IMR-90 (cell line): ENCODE measurements around the gene SV2C. TPM values are rescaled to one million over a fixed set of nuclear protein-coding genes. Genes with fewer than 3 reads are reported as not detected.

ENCODE experiments used
- ATAC-seq: fragments of 200-7000 bp; cut with Tn5 transposase; 2 replicates; pipeline ENCODE4 v1.9.1; 2020; ENCODE audit warnings: low read depth, mild to moderate bottlenecking, moderate library complexity
- BruUV-seq: library from RNA; stranded (reverse); fragments of 400-500 nt; replicated peaks from 2 replicates; lab custom pipeline; 2021; lab: Mats Ljungman, UMichigan
- CTCF ChIA-PET: fragments of 300-600 bp; formaldehyde crosslinking; extraction: SDS; loops from one replicate; lab custom pipeline; 2021; ENCODE audit warnings: antibody characterized with exemption; lab: Yijun Ruan, JAX
- POLR2A ChIA-PET: fragments of 300-600 bp; sonication (Branson Sonifier 250); formaldehyde crosslinking; loops from one replicate; lab custom pipeline; 2022; ENCODE audit warnings: antibody characterized with exemption; ENCODE audit not compliant: unreplicated experiment; lab: Charles Lee
- DNase-seq: peaks from one replicate; pipeline ENCODE4 v3.0.0; 2013
- H2AFZ ChIP-seq: replicated peaks from 2 replicates; pipeline ENCODE3; 2013; ENCODE audit warnings: low read length, mild to moderate bottlenecking; ENCODE audit not compliant: poor library complexity
- H2AK5ac ChIP-seq: 2 replicates; pipeline ENCODE4 v1.6.1; 2013; ENCODE audit warnings: low read depth, low read length, inconsistent platforms
- H2AK9ac ChIP-seq: replicated peaks from 2 replicates; pipeline ENCODE3; 2013; ENCODE audit warnings: mild to moderate bottlenecking, low read depth, low read length, moderate library complexity; ENCODE audit not compliant: poor library complexity
- H2BK120ac ChIP-seq: 2 replicates; pipeline ENCODE4 v1.6.1; 2013; ENCODE audit warnings: low read depth, low read length, inconsistent platforms
- H2BK15ac ChIP-seq: 3 replicates; pipeline ENCODE4 v1.6.1; 2013; ENCODE audit warnings: low read depth, low read length, inconsistent platforms
- H2BK20ac ChIP-seq: 2 replicates; pipeline ENCODE4 v1.6.1; 2013; ENCODE audit warnings: low read depth, mild to moderate bottlenecking, inconsistent platforms, low read length, moderate library complexity
- H2BK5ac ChIP-seq: 2 replicates; pipeline ENCODE4 v1.6.1; 2013; ENCODE audit warnings: mild to moderate bottlenecking, low read depth, low read length, inconsistent platforms; ENCODE audit not compliant: poor library complexity, severe bottlenecking
- H3K14ac ChIP-seq: replicated peaks from 2 replicates; pipeline ENCODE4 v1.6.1; 2013; ENCODE audit warnings: low read depth, low read length, inconsistent platforms
- H3K18ac ChIP-seq: 2 replicates; pipeline ENCODE4 v1.6.1; 2013; ENCODE audit warnings: low read depth, low read length, control low read depth
- H3K23ac ChIP-seq: 2 replicates; pipeline ENCODE4 v1.6.1; 2013; ENCODE audit warnings: low read depth, low read length, inconsistent platforms
- H3K27ac ChIP-seq: 2 replicates; pipeline ENCODE4 v1.5.1; 2013; ENCODE audit warnings: mild to moderate bottlenecking, control low read depth, low read length; ENCODE audit not compliant: insufficient read depth
- H3K27me3 ChIP-seq: 2 replicates; pipeline ENCODE4 v1.6.1; 2013; ENCODE audit warnings: low read length; ENCODE audit not compliant: control insufficient read depth, insufficient read depth
- H3K36me3 ChIP-seq: 2 replicates; pipeline ENCODE4 v1.6.1; 2013; ENCODE audit warnings: low read length, mixed read lengths; ENCODE audit not compliant: control insufficient read depth, insufficient read depth
- H3K4ac ChIP-seq: 2 replicates; pipeline ENCODE4 v1.6.1; 2013; ENCODE audit warnings: low read depth, low read length, inconsistent platforms
- H3K4me1 ChIP-seq: 2 replicates; pipeline ENCODE4 v1.6.1; 2013; ENCODE audit warnings: low read length, mixed read lengths; ENCODE audit not compliant: control insufficient read depth, insufficient read depth
- H3K4me2 ChIP-seq: 2 replicates; pipeline ENCODE4 v1.6.1; 2013; ENCODE audit warnings: low read depth, mild to moderate bottlenecking, control low read depth, low read length, moderate library complexity
- H3K4me3 ChIP-seq: 2 replicates; pipeline ENCODE4 v1.5.1; 2013; ENCODE audit warnings: low read depth, mild to moderate bottlenecking, control low read depth, low read length, moderate library complexity; ENCODE audit not compliant: insufficient read depth
- H3K56ac ChIP-seq: 2 replicates; pipeline ENCODE4 v1.6.1; 2013; ENCODE audit warnings: low read length, inconsistent platforms; ENCODE audit not compliant: insufficient read depth; ENCODE audit errors: extremely low read depth
- H3K79me1 ChIP-seq, 2 experiments: 2 replicates each; pipeline ENCODE4 v1.6.1; 2013; ENCODE audit warnings: low read length in 2 of 2, inconsistent platforms in 1 of 2, low read depth in 1 of 2
- H3K9ac ChIP-seq: 2 replicates; pipeline ENCODE4 v1.6.1; 2013; ENCODE audit warnings: low read depth, low read length, control low read depth
- H3K9me1 ChIP-seq: 2 replicates; pipeline ENCODE4 v1.6.1; 2013; ENCODE audit warnings: low read length, inconsistent platforms; ENCODE audit not compliant: insufficient read depth
- H3K9me3 ChIP-seq: 2 replicates; pipeline ENCODE4 v1.6.1; 2013; ENCODE audit warnings: low read length; ENCODE audit not compliant: control insufficient read depth, insufficient read depth
- H4K20me1 ChIP-seq: 2 replicates; pipeline ENCODE4 v1.6.1; 2013; ENCODE audit warnings: low read length, inconsistent platforms; ENCODE audit not compliant: insufficient read depth
- H4K5ac ChIP-seq: 2 replicates; pipeline ENCODE4 v1.6.1; 2013; ENCODE audit warnings: mild to moderate bottlenecking, low read depth, low read length, control low read depth
- H4K8ac ChIP-seq, 2 experiments: 2 replicates each; pipeline ENCODE4 v1.6.1; 2013; ENCODE audit warnings: low read depth in 2 of 2, low read length in 2 of 2, control low read depth in 1 of 2, inconsistent platforms in 1 of 2
- H4K91ac ChIP-seq: 2 replicates; pipeline ENCODE4 v1.6.1; 2013; ENCODE audit warnings: low read depth, low read length, inconsistent platforms; ENCODE audit not compliant: insufficient read depth
- POLR2A ChIP-seq: IDR thresholded peaks from 2 replicates; pipeline ENCODE4 v1.6.1; 2012; ENCODE audit warnings: mild to moderate bottlenecking, low read depth, low read length
- SMC3 ChIP-seq: fragments of 150-350 bp; IDR thresholded peaks from 2 replicates; pipeline ENCODE4 v1.6.1; 2016; ENCODE audit warnings: low read depth, mild to moderate bottlenecking, antibody characterized with exemption, low read length, moderate library complexity
- WGBS, 2 experiments: methylation state at CpG; one replicate each; pipeline versions ENCODE4 v1.1.5 to v1.1.7; 2013; ENCODE audit warnings: missing lambda C conversion rate in 2 of 2; ENCODE audit not compliant: insufficient read length in 1 of 2; ENCODE audit errors: extremely low coverage in 2 of 2; 5-methylcytosine and 5-hydroxymethylcytosine counted together
- dilution Hi-C: fragments of 300-500 bp; cut with HindIII; formaldehyde crosslinking; loops from one replicate; pipeline ENCODE4 v1.14.3; 2018; ENCODE audit warnings: low sequenced_read_pairs; ENCODE audit not compliant: unreplicated experiment
- in situ Hi-C: fragments of 300-500 bp; cut with MboI; formaldehyde crosslinking; loops from 3 replicates; pipeline ENCODE4 v1.14.3; 2019; ENCODE audit warnings: low sequenced_read_pairs, inconsistent platforms, mixed read lengths
- intact Hi-C: fragments of 100-400 bp; cut with micrococcal nuclease; formaldehyde crosslinking; loops from 2 replicates; pipeline ENCODE4 v1.10.0; 2022
- polyA plus RNA-seq, 3 experiments: library from polyadenylated mRNA; depleted of rRNA; stranded (reverse); fragments of >200 nt; gene quantifications; 2 replicates each; pipeline ENCODE4 v1.2.3, GENCODE V29; 2012; ENCODE audit warnings: low replicate concordance in 1 of 3
- total RNA-seq: library from RNA; depleted of rRNA; stranded (reverse); fragments of >200 nt; gene quantifications from 2 replicates; pipeline ENCODE4 v1.2.3, GENCODE V29; 2012
- TF ChIP-seq, protein P1 (sequence below): conservative IDR thresholded peaks from 2 replicates; pipeline ENCODE4 v1.5.1; 2012; ENCODE audit warnings: mild to moderate bottlenecking, low read depth, low read length, improper control_type of control experiment

Gene SV2C
- total and polyA plus RNA-seq, 2 of the 4 experiments (the other 2 are of a cell fraction): not detected

DNA sequence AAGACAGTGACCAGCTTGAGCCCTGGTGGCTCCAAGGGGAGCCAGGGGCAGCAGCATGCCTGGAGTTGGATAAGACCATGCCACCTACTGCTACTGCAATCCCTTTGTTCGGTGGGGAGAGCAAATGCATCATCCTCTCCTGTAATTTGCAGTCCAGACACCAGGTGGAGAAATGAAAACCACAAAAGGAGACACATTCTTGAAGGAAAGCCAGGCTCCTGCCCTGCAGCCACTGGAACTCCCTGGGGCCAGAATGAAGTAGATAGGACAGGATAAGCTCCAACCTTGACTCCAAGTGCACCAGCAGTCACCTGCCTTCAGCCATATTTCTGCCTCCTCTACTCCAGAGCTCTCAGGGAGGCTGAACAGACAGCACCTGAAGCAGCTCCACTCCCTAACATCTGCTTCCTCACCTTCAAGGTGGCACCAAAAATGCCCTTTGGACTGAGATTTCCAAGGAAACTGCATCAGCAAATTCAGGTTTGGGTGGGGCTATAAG is 254.8 kb downstream of the SV2C start:
- no peak overlapping the region for H4K8ac ChIP-seq
- H3K14ac ChIP-seq: no peak overlapping the region
- intact Hi-C loops (loop anchor here (2.0 kb wide), 1 partner anchor 245 kb away; no protein-coding TSS in a partner anchor), dilution Hi-C loops (no loop called here), in situ Hi-C loops (no loop called here)
- H3K4me3 ChIP-seq: no peak overlapping the region
- H3K4ac ChIP-seq: no peak overlapping the region
- CTCF ChIA-PET: no interaction called here
- H4K5ac ChIP-seq: no peak overlapping the region
- no peak overlapping the region for H3K18ac ChIP-seq
- no peak overlapping the region for H3K56ac ChIP-seq
- peaks cover 2% of the 10 kb centered on the region; the same call in 1 of the 2 replicates for H3K27me3 ChIP-seq
- H2BK20ac ChIP-seq: no peak overlapping the region
- no peaks in the 10 kb centered on the region for H3K4me1 ChIP-seq
- TF ChIP-seq POLR2A: no peak
- peak; percentile 31; the same call in 1 of the 2 replicates for TF ChIP-seq SMC3
- TF ChIP-seq, protein P1, sequence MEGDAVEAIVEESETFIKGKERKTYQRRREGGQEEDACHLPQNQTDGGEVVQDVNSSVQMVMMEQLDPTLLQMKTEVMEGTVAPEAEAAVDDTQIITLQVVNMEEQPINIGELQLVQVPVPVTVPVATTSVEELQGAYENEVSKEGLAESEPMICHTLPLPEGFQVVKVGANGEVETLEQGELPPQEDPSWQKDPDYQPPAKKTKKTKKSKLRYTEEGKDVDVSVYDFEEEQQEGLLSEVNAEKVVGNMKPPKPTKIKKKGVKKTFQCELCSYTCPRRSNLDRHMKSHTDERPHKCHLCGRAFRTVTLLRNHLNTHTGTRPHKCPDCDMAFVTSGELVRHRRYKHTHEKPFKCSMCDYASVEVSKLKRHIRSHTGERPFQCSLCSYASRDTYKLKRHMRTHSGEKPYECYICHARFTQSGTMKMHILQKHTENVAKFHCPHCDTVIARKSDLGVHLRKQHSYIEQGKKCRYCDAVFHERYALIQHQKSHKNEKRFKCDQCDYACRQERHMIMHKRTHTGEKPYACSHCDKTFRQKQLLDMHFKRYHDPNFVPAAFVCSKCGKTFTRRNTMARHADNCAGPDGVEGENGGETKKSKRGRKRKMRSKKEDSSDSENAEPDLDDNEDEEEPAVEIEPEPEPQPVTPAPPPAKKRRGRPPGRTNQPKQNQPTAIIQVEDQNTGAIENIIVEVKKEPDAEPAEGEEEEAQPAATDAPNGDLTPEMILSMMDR: peak; percentile 43
- no peak overlapping the region for H2AK9ac ChIP-seq
- H3K4me2 ChIP-seq: no peak overlapping the region
- no TSS peak for BruUV-seq
- no peaks in the 10 kb centered on the region for H3K9me1 ChIP-seq
- POLR2A ChIA-PET: no interaction called here
- no peak overlapping the region for H2BK120ac ChIP-seq
- no peak overlapping the region for H2BK15ac ChIP-seq
- no peak overlapping the region for H2AK5ac ChIP-seq
- H3K9ac ChIP-seq: no peak overlapping the region
- DNase-seq (peak; percentile 47), ATAC-seq (peak; percentile 29; the same call in 1 of the 2 replicates)
- H3K27ac ChIP-seq: no peak overlapping the region
- H4K91ac ChIP-seq: no peak overlapping the region
- H2BK5ac ChIP-seq: no peak overlapping the region
- no peak overlapping the region for H2AFZ ChIP-seq
- no CpG with 5 or more reads among the region's 1 CpG for WGBS, 2 experiments
- H3K9me3 ChIP-seq: no peaks in the 10 kb centered on the region
- no peaks in the 10 kb centered on the region for H3K79me1 ChIP-seq
- H3K23ac ChIP-seq: no peak overlapping the region
- H3K36me3 ChIP-seq: no peaks in the 10 kb centered on the region
- H4K20me1 ChIP-seq: no peaks in the 10 kb centered on the region
